Ovary (tissue), 9 donors: Measurements from ENCODE around the gene ACTG2. TPM values are rescaled to one million over a fixed set of nuclear protein-coding genes. Genes with fewer than 3 reads are reported as not detected.

Experiments
- DNase-seq, 5 donors: peaks; one replicate each; pipeline ENCODE4 v3.0.0-alpha.2; 2019 to 2020
- H3K27ac ChIP-seq, 2 donors: fragments of 200-600 bp; one replicate each; pipeline versions ENCODE4 v1.5.1 to v1.8.0; 2019 to 2022
- H3K27me3 ChIP-seq: fragments of 200-600 bp; one replicate; pipeline ENCODE4 v1.8.0; 2022
- H3K36me3 ChIP-seq: fragments of 200-600 bp; sonication (generic); one replicate; pipeline ENCODE4 v1.5.1; 2019
- H3K4me1 ChIP-seq: one replicate; pipeline ENCODE4 v1.8.1; 2013; ENCODE audit warnings: mild to moderate bottlenecking, moderate library complexity; ENCODE audit not compliant: insufficient read depth
- H3K4me3 ChIP-seq: fragments of 200-600 bp; sonication (generic); one replicate; pipeline ENCODE4 v1.5.1; 2017
- H3K9me3 ChIP-seq, 2 donors: fragments of 200-600 bp in 1 of 2; sonication (generic) in 1 of 2; one replicate each; pipeline versions ENCODE4 v1.5.1 to v1.8.1; 2013 to 2019; ENCODE audit warnings: mild to moderate bottlenecking in 1 of 2, moderate library complexity in 1 of 2
- CTCF ChIP-seq, 3 donors: fragments of 450-650 bp in 2 of 3; fragments of 200-600 bp in 1 of 3; IDR thresholded peaks; one replicate each; pipeline versions ENCODE4 v1.5.1 to v1.8.0; 2016 to 2022; ENCODE audit warnings: antibody characterized with exemption in 3 of 3, mild to moderate bottlenecking in 1 of 3
- EP300 ChIP-seq: sonication (generic); formaldehyde crosslinking; IDR thresholded peaks from one replicate; pipeline ENCODE4 v1.6.1; 2017; ENCODE audit warnings: antibody characterized with exemption
- POLR2A ChIP-seq: fragments of 450-650 bp; IDR thresholded peaks from one replicate; pipeline ENCODE4 v1.6.1; 2017; ENCODE audit warnings: antibody characterized with exemption, mild to moderate bottlenecking, moderate library complexity
- WGBS, 3 donors: extraction: QIAGEN DNeasy Blood & Tissue Kit in 1 of 3; methylation state at CpG; one replicate each; pipeline versions ENCODE4 v1.1.5 to v1.1.7; 2013 to 2017; 5-methylcytosine and 5-hydroxymethylcytosine counted together
- intact Hi-C, 4 donors: fragments of 100-400 bp; cut with DNase I; formaldehyde crosslinking; loops; one replicate each; pipeline versions ENCODE4 v1.11.0 to v1.15.1; 2022 to 2023
- polyA plus RNA-seq, 2 donors: library from polyadenylated mRNA; stranded (reverse); fragments of 200-250 nt in 1 of 2; fragments of 350-450 nt in 1 of 2; fragmentation: Illumina TruSeq in 1 of 2; extraction: RNeasy Lipid Tissue Mini Kit (QIAGEN cat#74804) in 1 of 2; gene quantifications; one replicate each; pipeline ENCODE4 v1.2.3, GENCODE V29; 2013 to 2014
- total RNA-seq, 7 donors: library from RNA; depleted of rRNA in 2 of 7; stranded (reverse); fragments of >200 nt in 2 of 7; fragmentation: NEBNext Ultra II Directional in 3 of 7; extraction: Animal tissue kit (Norgen Biotek cat#: 25700) in 3 of 7; gene quantifications; one replicate each; pipeline versions ENCODE4 v1.1.0 to v1.2.4, GENCODE V29; 2016 to 2023
- donor health status: DM: no; HTN: no; CAD: no; lungs with moderate emphysema.
- donor health status: DM: no; HTN: no; CAD: no.
- donor health status: Bipolar disorder and iron deficiency.
- donor health status: DM: yes; HTN: yes; CAD: no.
- donor health status: DM: no; HTN: no; CAD: no.
- donor health status: DM: yes; HTN: yes; CAD: no.

ACTG2 gene
- total and polyA plus RNA-seq, 9 donors = 3.8 to 558 (median 49.6) TPM

GRCh38 chr2:73852020-73852419 is 40.8 kb upstream of the ACTG2 start:
- H3K36me3 ChIP-seq = no peaks in the 10 kb centered on the region
- H3K27me3 ChIP-seq = no peaks in the 10 kb centered on the region
- TF ChIP-seq CTCF (IDR thresholded peaks at IDR 0.05) = no peak
- no peak for TF ChIP-seq EP300
- no peak for TF ChIP-seq POLR2A
- intact Hi-C loops = no loop called here
- no peak overlapping the region for H3K27ac ChIP-seq
- no peak for DNase-seq
- no peaks in the 10 kb centered on the region for H3K4me1 ChIP-seq
- no peaks in the 10 kb centered on the region for H3K9me3 ChIP-seq
- H3K4me3 ChIP-seq = no peak overlapping the region

GRCh38 chr2:73855526-73855925 is 37.3 kb upstream of the ACTG2 start:
- no peak for DNase-seq
- no peak for TF ChIP-seq POLR2A
- no peak for TF ChIP-seq EP300
- no peak for TF ChIP-seq CTCF (IDR thresholded peaks at IDR 0.05)
- H3K27ac ChIP-seq = no peak overlapping the region
- intact Hi-C loops = no loop called here
- no peak overlapping the region for H3K4me3 ChIP-seq
- H3K36me3 ChIP-seq = no peaks in the 10 kb centered on the region
- H3K4me1 ChIP-seq = no peaks in the 10 kb centered on the region
- WGBS, 3 donors = 91 to 95% (median 92%) methylated on average over 2 of the region's 2 CpGs
- H3K27me3 ChIP-seq = no peaks in the 10 kb centered on the region
- H3K9me3 ChIP-seq = no peaks in the 10 kb centered on the region

GRCh38 chr2:73856214-73856613 is 36.6 kb upstream of the ACTG2 start:
- no peak for DNase-seq
- Histone ChIP-seq H3K9me3 (no peaks in the 10 kb centered on the region), H3K36me3 (no peaks in the 10 kb centered on the region), H3K4me1 (no peaks in the 10 kb centered on the region), H3K4me3 (no peak overlapping the region), H3K27ac (no peak overlapping the region), H3K27me3 (no peaks in the 10 kb centered on the region)
- TF ChIP-seq EP300 (no peak), POLR2A (no peak), CTCF (IDR thresholded peaks at IDR 0.05) (no peak)
- intact Hi-C loops = no loop called here

GRCh38 chr2:73859721-73860586 is 32.9 kb upstream of the ACTG2 start:
- TF ChIP-seq CTCF (IDR thresholded peaks at IDR 0.05) = no peak
- no peak for TF ChIP-seq POLR2A
- no peak for TF ChIP-seq EP300
- Histone ChIP-seq H3K27me3 (no peaks in the 10 kb centered on the region), H3K4me3 (no peak overlapping the region), H3K9me3 (no peaks in the 10 kb centered on the region), H3K27ac (no peak overlapping the region), H3K4me1 (no peaks in the 10 kb centered on the region), H3K36me3 (no peaks in the 10 kb centered on the region)
- no peak for DNase-seq
- intact Hi-C loops = no loop called here
- WGBS, 3 donors = 88 to 89% (median 89%) methylated on average over 6 of the region's 6 CpGs
